Inflammatory macrophage treated with lipopolysaccharide for 4 hours (primary cell): ENCODE measurements around the gene SFRP4.

ENCODE experiments used
- DNase-seq: peaks from one replicate; pipeline ENCODE4 v3.0.0-alpha.2; 2020

The SFRP4 gene

DNA sequence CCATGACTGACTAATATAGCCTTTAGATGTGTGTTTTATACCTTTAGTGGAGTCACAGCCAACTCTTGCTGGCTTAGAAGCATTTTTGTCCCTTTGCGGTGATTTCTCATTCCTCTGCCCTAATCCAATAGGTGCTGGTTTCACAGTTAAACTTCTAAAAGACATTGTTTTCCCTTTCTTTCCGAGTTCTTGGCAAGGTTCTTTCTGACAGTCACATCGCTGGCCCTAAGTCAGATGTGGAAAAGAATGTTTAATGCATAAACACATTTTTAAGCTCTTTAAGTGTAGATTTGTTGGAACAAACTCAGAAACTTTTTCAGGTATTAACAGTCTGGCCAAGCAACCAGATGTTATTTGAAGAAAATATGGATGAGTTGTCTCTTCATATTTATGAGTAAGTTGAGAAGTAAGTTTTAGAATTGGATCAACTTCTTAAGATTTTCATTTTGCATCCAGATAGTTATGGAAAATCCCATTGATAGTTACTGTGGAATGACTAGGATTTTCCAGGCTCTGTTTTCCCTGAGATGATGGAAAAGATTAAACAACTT is 7.9 kb upstream of the SFRP4 start:
- DNase-seq = no peak

DNA sequence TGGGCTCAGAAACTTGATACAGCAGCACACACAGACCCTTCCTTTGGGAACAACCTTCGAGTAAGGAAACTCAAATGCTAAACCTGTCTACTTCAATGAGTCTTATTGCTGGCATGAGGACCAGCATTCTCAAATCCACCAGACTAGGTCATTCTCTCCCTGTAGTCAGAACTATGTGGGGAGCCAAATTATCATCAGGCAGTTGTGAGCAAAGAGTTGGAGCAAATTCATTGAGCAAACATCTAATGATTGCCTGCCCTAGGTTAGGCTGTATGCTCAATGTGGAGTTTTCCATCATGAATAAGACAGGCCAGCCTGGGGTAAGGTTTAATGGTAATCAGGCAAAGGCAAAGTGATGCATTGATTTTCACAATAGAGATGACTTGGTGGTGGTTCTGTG is 7.4 kb upstream of the SFRP4 start:
- DNase-seq = no peak

DNA sequence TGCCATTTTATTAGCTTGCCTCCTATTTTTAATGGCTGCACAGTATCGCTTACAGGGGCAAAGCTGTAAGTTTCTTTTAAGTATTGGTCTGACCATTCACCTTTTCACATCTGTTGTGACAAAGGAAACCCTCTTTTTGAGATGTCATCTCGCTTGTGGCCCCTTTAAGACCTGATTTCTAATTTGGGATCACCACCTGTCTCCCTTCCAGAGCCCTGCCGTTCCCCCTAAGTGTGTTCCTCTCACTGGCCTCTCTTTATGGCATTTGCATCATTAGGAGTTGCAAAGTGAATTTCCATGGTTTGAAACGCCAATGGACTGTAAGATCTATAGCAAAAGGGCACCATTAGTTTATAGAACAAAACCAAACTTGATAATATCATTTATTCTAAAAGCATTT is 5.3 kb upstream of the SFRP4 start:
- DNase-seq = no peak

DNA sequence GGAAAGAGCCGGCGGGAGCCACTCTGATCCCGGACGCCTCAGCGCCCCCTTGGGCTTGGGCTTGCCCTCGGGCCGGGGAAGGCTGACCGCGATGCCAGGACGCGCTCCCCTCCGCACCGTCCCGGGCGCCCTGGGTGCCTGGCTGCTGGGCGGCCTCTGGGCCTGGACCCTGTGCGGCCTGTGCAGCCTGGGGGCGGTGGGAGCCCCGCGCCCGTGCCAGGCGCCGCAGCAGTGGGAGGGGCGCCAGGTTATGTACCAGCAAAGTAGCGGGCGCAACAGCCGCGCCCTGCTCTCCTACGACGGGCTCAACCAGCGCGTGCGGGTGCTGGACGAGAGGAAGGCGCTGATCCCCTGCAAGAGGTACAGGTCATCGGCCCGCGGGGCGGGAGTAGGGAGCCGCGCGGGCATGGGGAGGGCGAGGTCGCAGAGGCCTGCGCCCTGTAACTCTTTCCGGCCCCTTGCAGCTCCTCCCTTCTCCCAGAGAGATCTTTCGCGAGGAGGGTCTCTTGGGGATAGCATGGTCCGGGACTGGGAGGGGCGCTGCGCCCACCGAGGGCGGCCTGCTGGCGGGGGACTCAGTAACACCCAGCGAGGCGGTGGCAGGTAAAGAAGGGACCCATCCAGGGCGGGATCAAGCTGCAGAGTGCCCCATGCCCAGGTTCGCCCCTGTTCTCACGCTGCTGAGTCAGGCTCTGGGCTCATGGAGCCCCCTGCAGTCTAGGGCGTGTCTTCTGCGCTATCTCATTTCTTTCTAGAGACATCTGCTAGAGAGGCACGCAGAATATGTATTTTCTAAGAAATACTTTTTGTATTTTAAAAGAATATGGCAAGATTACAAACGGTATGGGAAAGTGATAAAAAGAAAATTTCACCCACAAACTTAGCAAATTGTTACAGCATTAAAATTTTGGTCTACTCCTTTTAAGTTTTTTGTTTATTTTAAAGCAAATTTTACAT is 4.5 kb upstream of the SFRP4 start:
- DNase-seq = peak; percentile 35

DNA sequence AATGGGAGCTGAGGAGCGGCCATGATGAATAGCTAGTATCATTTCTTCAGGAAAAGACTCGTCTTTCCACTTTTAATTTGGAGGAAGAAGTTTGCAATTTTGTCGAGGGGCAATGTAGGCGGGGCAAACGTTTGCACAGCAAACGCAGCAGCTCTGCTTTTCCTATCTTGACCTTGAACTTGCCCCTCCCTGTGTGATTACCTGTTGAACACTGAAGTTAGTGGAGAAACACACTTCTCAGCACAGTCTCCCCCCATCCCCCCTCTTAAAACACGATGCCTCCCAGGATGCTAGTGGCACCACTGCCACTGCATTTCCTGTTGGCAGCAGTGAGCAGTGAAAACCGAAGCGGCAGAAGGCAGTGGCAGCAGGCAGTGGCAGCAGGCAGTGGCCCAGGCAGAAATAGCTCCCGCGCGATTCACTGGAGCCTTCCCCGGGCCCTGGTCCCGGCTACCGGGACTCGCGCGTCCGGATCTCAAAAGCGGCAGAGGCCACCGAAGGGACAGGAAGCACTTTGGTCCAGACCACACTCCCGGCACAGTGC is 3.8 kb upstream of the SFRP4 start, which contains the start of gene EPDR1:
Gene EPDR1 (plus strand): TSS at position 336 of the 544 bp plus-strand sequence. CDS start 300 bp downstream, outside the sequence.
- peak; percentile 78 for DNase-seq

DNA sequence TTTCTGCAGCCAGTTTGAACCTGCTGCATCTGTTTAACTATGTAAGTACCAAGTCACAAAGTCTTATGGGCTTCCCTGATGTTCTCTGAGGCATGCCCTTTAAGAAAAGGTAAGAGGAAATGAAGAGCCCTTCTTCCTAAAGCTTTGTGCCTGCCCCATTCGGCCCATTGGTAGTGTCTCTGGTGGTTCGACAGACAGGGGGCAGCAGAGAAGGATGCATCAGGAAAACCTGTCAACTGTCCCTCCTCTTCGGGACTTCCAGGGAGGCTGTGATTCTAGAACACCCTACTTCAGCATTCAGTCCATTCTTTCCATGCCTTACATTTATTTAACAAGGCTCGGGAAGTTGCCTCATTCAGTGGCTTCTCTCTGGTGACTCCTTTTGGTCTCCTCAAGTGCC is 1.9 kb upstream of the SFRP4 start:
- no peak for DNase-seq

DNA sequence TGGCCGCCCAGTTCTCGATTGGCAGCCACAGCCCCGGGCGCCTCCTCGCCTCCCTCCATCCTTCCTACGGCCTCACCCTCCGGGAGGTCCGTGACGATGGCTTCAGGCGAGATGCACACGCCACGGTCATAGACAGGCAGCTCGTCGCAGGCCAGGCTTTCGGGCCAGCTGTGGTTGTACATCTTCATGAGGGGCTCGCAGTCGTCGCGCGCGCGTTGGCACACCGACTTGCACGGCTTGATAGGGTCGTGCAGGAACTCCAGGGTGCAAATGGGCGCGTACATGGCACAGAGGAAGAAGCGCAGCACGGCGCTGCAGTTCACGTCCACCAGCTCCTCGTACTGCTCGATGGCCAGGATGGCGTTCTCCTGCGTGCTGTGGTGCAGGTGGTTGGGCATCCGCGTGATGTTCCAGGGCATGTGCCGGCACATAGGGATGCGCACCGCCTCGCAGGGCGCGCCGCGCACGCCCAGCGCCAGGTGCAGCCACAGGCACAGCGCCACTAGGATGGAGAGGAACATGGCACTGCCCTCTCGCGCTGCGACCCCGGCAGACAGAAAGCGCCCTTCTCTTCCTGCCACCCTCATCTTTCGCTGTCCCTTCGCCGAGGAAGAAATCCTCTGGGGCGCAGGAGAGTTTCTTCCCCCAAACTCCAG is 472 bp downstream of the SFRP4 start:
- peak; percentile 5 for DNase-seq

DNA sequence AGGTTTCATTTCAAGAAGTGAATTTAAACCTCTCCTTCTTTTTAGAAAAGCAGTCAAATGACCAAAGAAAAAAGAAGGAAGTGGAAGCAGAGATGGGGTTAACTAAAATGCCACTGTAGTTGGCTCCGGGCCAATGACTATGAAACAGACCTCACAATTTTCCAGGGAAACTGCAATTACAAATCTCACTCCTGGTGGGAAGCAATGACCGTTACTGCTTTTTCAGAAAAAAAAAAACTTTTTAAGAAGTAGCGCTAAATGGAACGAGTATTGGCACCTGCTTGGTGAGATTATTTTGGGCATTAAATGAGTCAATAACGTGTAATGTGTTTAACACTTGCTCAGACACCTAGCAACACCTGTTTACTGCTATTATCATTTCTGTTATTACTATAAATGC is 1.2 kb downstream of the SFRP4 start:
- DNase-seq = peak; percentile 65

DNA sequence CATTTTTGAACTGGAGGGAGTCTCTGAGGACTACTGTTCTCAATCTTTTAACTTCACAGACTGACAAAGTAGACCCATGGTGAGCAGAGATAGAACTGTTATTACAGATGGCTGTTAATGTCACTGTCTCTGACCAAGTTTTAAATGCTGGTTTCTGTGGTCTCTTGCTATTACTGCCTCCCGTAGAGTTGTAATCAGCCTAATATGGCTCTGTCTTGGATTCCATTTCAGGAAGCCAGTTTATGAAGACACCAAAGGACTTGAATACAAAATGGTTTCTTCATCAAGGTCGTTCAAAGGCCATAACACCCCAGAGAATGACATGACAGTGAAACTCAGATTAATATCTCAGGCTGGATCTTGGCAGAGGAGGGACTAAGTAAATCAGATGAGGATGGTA is 3.9 kb downstream of the SFRP4 start:
- no peak for DNase-seq

DNA sequence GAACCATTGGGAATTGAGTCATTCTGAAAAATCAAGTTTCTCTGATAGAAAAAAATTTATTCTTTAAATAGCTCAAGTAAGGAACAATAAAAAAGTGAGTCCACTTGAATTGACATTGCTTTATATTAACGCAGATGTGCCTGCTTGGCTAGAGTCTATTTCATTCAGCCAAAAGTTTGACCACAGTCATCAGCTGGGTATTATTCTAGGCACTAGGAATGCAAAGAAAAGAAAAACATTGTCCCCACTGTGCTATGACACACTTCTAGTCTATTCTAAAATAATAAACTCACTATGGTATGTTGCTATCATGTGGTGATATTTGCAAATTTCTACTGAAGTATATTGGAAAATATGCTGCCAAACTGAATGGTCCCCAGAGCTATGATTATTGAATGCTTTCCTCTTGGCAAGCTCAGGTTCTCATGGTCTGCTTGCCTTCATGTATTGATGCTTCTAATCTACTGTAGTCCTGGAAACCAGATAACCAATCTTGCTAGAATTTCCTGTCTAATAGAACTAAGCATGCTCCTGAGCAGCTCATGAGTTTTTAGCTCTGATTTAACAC is 8.3 kb downstream of the SFRP4 start:
- no peak for DNase-seq

DNA sequence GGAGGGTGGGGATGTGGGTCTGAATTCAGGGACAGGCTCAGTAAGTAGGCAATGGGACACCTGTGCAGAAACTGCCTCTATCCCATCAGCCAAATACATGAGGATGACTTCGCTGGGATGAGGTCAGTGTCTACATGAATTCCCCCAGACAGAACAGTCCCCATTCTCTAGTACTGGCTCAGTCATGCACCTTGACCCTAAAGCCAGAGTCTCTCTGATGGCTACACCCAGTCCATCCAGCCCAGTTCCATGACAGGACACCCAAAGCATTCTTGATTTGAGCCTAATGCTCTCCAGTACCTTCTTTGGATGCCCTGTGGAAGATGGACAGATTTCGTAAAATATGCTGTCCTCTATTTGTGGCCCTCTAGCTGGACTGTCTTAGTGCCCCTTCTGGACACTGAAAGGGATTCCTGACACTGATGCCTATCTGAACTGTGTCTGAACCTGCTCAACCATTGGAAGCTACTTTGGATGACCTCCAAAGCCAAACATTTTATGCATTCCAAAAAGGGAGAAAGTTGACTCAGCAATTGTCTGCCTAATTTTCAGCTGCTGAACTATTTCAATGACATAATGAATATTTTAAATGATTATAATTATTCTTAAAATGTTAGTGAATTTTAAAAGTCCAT is 14.6 kb downstream of the SFRP4 start:
- DNase-seq = no peak

DNA sequence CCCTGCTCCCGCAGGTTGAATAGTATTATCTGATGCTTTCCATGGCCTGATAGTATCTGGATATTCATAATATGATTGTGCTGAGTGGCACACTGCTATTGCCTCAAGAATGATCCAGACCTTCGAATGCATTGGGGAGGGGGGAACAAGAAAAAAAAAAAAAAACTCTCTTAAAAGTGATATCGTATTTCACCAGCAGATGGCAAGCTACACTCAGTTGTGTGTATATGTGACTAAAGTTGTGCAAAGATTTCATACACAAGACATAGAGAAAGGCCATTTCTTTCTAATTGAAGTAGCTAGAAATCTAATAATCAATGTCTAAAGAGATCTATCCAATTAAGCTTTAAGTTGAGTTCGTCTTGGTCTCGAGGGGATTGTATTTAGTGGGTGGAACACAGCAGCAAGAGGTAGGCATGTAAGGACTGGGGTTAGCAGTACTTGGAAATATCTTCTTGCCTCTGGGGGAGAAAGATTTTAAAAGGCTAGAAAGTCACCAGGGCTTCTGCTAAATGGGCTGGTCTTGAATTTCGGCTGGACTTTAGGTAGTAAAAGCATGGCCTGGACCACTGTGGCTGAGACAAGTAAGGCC is 15.3 kb downstream of the SFRP4 start:
- DNase-seq = peak; percentile 46

DNA sequence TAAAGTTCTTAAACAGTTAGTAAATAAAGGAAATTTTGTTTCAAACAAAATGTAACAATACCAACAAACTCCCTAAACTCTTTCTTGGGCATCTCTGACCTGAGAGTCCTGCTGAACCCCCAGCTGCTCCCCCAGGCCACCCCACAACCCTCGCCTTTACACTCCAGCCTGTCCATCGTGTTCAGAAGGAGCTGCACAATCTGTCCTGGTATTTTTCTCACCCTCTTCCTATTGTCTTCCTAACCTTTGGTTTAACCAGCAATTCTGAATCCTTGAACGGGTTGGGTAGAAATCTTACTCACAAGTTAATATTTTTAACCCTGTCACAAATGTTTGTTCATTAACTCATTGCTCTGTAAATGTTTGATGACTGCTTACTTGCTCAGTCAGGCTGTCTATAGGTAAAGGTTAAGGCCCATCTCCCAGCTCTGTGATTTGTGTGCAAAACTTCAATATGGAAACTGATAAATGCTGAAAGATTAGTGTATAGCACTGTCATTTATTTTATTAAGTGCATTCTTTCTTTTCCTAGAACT is 16.8 kb downstream of the SFRP4 start:
- no peak for DNase-seq

DNA sequence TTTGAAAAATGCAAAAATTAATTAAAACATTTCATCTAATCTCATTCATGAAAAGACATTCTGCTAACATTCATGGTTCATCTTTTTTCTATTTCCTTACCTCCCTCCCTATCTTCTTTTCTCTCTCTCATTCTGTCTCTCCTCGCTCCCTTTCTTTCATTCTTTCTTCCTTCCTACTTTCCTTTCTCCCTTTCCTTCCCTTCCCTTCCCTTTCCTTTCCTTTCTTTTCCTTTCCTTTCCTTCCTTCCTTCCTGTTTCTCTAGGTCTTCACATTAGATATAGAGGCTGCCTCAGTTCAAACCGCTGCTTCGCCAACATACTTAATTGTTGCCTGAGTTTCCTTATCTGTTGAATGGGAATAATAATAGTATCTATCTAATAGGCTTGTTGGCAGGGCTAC is 21.9 kb downstream of the SFRP4 start:
- DNase-seq = no peak

DNA sequence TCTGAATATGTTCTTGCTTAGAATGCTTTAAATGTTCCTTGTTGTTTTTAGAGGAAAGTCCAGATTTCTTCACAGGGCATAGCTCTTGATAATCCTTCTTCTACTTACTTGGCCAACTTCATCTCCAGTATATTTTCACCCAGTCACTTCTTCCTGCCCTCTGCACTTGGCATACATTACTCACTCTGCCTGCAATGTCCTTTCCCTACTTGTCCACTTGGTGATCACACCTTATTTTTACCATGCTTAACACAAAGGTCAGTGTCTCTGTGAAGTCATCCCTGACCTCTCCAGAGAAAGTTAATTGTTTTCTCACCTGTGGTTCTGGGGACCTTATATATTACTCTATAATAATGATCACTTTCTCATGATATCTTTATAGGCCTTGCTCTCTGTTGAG is 23.3 kb downstream of the SFRP4 start:
- no peak for DNase-seq

DNA sequence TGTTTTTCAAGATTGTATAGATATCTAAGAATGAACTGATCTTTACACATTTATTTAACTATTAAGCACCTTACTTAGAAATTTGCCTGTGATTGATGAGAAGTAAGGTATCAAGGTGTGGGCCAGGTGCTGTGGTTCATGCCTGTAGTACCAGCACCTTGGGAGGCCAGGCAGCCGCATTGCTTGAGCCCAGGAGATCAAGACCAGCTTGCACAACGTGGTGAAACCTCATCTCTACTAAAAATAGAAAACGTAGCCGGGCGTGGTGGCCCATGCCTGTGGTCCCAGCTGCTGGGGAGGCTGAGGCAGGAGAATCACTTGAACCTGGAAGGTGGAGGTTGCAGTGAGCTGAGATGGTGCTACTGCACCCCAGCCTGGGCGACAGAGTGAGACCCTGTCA is 34.5 kb downstream of the SFRP4 start:
- DNase-seq = no peak
